Right lobe of liver (tissue), 4 donors: ENCODE results near the gene NKAIN2.

Experiments
- CTCF ChIP-seq, 4 donors: fragments of 200-600 bp in 3 of 4; fragments of 450-650 bp in 1 of 4; IDR thresholded peaks; one replicate each; pipeline versions ENCODE4 v1.5.1 to v1.8.0; 2016 to 2022; ENCODE audit warnings: antibody characterized with exemption in 4 of 4, mild to moderate bottlenecking in 2 of 4
- POLR2A ChIP-seq: fragments of 450-650 bp; IDR thresholded peaks from one replicate; pipeline ENCODE4 v1.6.1; 2017; ENCODE audit warnings: antibody characterized with exemption, mild to moderate bottlenecking
- donor health status: DM: no; HTN: no; CAD: no.
- donor health status: DM: no; HTN: no; CAD: no.
- donor health status: DM: no; HTN: yes; CAD: no.

- TF ChIP-seq CTCF (IDR thresholded peaks at IDR 0.05) = no peak
- no peak for TF ChIP-seq POLR2A
Measured at GRCh38 chr6:124721331-124721730, 917.7 kb downstream of the NKAIN2 start.
